HepG2 (cell line): ENCODE measurements around the gene IL11RA. TPM values are rescaled to one million over a fixed set of nuclear protein-coding genes. Genes with fewer than 3 reads are reported as not detected.

Source experiments
- CAMTA2 ChIP-seq: sonication (generic); formaldehyde crosslinking; IDR thresholded peaks from 2 replicates; pipeline ENCODE4 v1.4.0; 2020; ENCODE audit warnings: mild to moderate bottlenecking, missing genetic modification reagents, borderline replicate concordance
- CSRNP1 ChIP-seq: sonication (generic); formaldehyde crosslinking; IDR thresholded peaks from 2 replicates; pipeline ENCODE4 v1.8.1; 2023; ENCODE audit warnings: mild to moderate bottlenecking, missing genetic modification reagents
- HMGA1 ChIP-seq: sonication (generic); formaldehyde crosslinking; conservative IDR thresholded peaks from 2 replicates; pipeline ENCODE4 v1.4.0; 2020; ENCODE audit warnings: missing genetic modification reagents
- KIAA2018 ChIP-seq: sonication (generic); formaldehyde crosslinking; IDR thresholded peaks from 2 replicates; pipeline ENCODE4 v1.5.0; 2020; ENCODE audit warnings: mild to moderate bottlenecking, missing genetic modification reagents, borderline replicate concordance
- NFAT5 ChIP-seq: sonication (generic); formaldehyde crosslinking; IDR thresholded peaks from 2 replicates; pipeline ENCODE4 v1.4.0; 2020; ENCODE audit warnings: missing genetic modification reagents
- PBX3 ChIP-seq: sonication (generic); formaldehyde crosslinking; IDR thresholded peaks from 2 replicates; pipeline ENCODE4 v1.8.1; 2023; ENCODE audit warnings: missing genetic modification reagents, inconsistent platforms, borderline replicate concordance
- TCF7 ChIP-seq: sonication (generic); IDR thresholded peaks from 2 replicates; pipeline ENCODE4 v1.6.1; 2016; ENCODE audit warnings: antibody characterized with exemption, low read depth
- ZNF263 ChIP-seq: sonication (generic); formaldehyde crosslinking; IDR thresholded peaks from 2 replicates; pipeline ENCODE4 v1.4.0; 2020; ENCODE audit warnings: missing genetic modification reagents
- ZSCAN22 ChIP-seq: sonication (generic); formaldehyde crosslinking; IDR thresholded peaks from 2 replicates; pipeline ENCODE4 v1.4.0; 2020; ENCODE audit warnings: mild to moderate bottlenecking, missing genetic modification reagents
- polyA plus RNA-seq, 8 experiments: library from polyadenylated mRNA; depleted of rRNA in 3 of 8; stranded (reverse) in 7 of 8; unstranded in 1 of 8; fragments of >200 nt; fragmentation: Illumina TruSeq in 4 of 8; extraction: Trizol in 4 of 8; gene quantifications; 2 replicates each; pipeline versions ENCODE4 v1.2.1 to v1.2.3, GENCODE V29; 2011 to 2016; ENCODE audit warnings: low read depth in 4 of 8, missing spikeins in 1 of 8, mixed read lengths in 1 of 8; ENCODE audit not compliant: insufficient read depth in 1 of 8
- total RNA-seq, 5 experiments: library from RNA; depleted of rRNA; stranded (reverse); fragments of >200 nt; fragmentation: Illumina TruSeq; extraction: Trizol; gene quantifications; 2 replicates each; pipeline ENCODE4 v1.2.3, GENCODE V29; 2016; ENCODE audit warnings: low read depth in 1 of 5

Gene IL11RA
- total and polyA plus RNA-seq, 2 of the 13 experiments (the other 11 are each of a cell fraction or from before 2014, with no cell fraction given), result 2.0 to 4.2 TPM

GRCh38 chr9:34611811-34612787, 39.9 kb upstream of the IL11RA start, which contains the start of gene RPP25L (continued):
- TF ChIP-seq NFAT5 (CRISPR knock-in tag) (no peak), CAMTA2 (CRISPR knock-in tag) (no peak), TCF7 (no peak), PBX3 (CRISPR knock-in tag) (no peak), ZNF263 (CRISPR knock-in tag) (0 out of 2 replicates have a peak, but pooled peaks have one; percentile 5), HMGA1 (CRISPR knock-in tag) (no peak), KIAA2018 (CRISPR knock-in tag) (no peak), CSRNP1 (no peak), ZSCAN22 (CRISPR knock-in tag) (peak; percentile 43; the same call in 1 of the 2 replicates)
